Thyroid gland (tissue), 4 donors: ENCODE results near the gene SEC23IP. TPM values are rescaled to one million over a fixed set of nuclear protein-coding genes. Genes with fewer than 3 reads are reported as not detected.
"Not testable (repeated sequence)": the region's sequence is repeated elsewhere in the genome, so short reads cannot be mapped to it uniquely, and the experiment has no call there.

Experiments used
- DNase-seq, 2 donors: peaks; one replicate each; pipeline ENCODE4 v3.0.0-alpha.2; 2019
- H3K27ac ChIP-seq, 3 donors: fragments of 200-600 bp; sonication (generic); 1 replicate in 2 of 3; 2 replicates in 1 of 3; pipeline ENCODE4 v1.5.1; 2016 to 2019; ENCODE audit warnings: mild to moderate bottlenecking in 1 of 3, moderate library complexity in 1 of 3
- H3K27me3 ChIP-seq: fragments of 200-600 bp; sonication (generic); one replicate; pipeline ENCODE4 v1.5.1; 2019
- H3K36me3 ChIP-seq, 2 donors: fragments of 200-600 bp; sonication (generic); one replicate each; pipeline ENCODE4 v1.5.1; 2016 to 2019
- H3K4me1 ChIP-seq, 2 donors: fragments of 200-600 bp; sonication (generic); one replicate each; pipeline ENCODE4 v1.5.1; 2017 to 2019
- H3K4me3 ChIP-seq, 3 donors: fragments of 200-600 bp; sonication (generic); replicated peaks in 1 of 3; 1 replicate in 2 of 3; 2 replicates in 1 of 3; pipeline ENCODE4 v1.5.1; 2016; ENCODE audit warnings: mild to moderate bottlenecking in 1 of 3
- H3K9me3 ChIP-seq: fragments of 200-600 bp; sonication (generic); one replicate; pipeline ENCODE4 v1.5.1; 2017
- POLR2A ChIP-seq, 2 donors: fragments of 450-650 bp; IDR thresholded peaks; one replicate each; pipeline ENCODE4 v1.6.1; 2017; ENCODE audit warnings: antibody characterized with exemption in 2 of 2, mild to moderate bottlenecking in 2 of 2, moderate library complexity in 1 of 2
- WGBS, 2 donors: methylation state at CpG; one replicate each; pipeline ENCODE4 v1.1.5; 2017; 5-methylcytosine and 5-hydroxymethylcytosine counted together
- intact Hi-C: fragments of 100-400 bp; cut with DNase I; formaldehyde crosslinking; loops from one replicate; pipeline ENCODE4 v1.15.1; 2023
- total RNA-seq, 4 donors: library from RNA; depleted of rRNA; stranded (reverse); fragments of >200 nt; gene quantifications; one replicate each; pipeline ENCODE4 v1.2.3, GENCODE V29; 2016
- TF ChIP-seq, protein P1 (sequence below), 6 experiments: fragments of 200-600 bp in 3 of 6; fragments of 450-650 bp in 3 of 6; sonication (generic) in 3 of 6; IDR thresholded peaks; one replicate each; pipeline ENCODE4 v1.5.1; 2016 to 2019; ENCODE audit warnings: antibody characterized with exemption in 6 of 6, mild to moderate bottlenecking in 2 of 6, inconsistent platforms in 1 of 6, moderate library complexity in 1 of 6

Gene SEC23IP
- total RNA-seq, 4 donors from 2014 or later = 16.0 to 34.0 (median 32.7) TPM

DNA sequence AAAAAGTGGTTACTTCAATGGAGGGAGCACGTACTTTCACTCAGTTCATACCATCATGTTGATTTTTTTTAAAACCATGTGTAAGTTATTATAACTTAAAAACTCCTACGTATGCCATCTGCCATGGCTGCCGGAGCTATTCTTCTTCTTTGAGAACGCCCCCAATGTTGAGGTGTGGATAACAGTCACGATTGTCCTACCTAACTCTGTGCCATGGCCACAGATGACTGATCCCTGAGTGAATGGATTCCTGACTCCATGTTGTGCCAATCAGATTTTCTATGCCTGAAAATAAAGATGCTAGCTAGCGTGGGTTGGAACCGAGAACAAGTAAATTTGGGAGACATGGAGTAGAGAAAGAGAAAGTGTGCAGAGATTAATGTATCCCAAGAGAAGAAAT, 25.2 kb upstream of the SEC23IP start:
- Histone ChIP-seq H3K27me3 (no peaks in the 10 kb centered on the region), H3K4me3 (no peak overlapping the region), H3K4me1 (peaks cover 11 to 13% of the 10 kb centered on the region in 2 donors), H3K36me3 (no peaks in the 10 kb centered on the region), H3K9me3 (no peaks in the 10 kb centered on the region), H3K27ac (no peak overlapping the region)
- no peak for DNase-seq
- no peak for TF ChIP-seq POLR2A (IDR thresholded peaks at IDR 0.05)
- TF ChIP-seq, protein P1, sequence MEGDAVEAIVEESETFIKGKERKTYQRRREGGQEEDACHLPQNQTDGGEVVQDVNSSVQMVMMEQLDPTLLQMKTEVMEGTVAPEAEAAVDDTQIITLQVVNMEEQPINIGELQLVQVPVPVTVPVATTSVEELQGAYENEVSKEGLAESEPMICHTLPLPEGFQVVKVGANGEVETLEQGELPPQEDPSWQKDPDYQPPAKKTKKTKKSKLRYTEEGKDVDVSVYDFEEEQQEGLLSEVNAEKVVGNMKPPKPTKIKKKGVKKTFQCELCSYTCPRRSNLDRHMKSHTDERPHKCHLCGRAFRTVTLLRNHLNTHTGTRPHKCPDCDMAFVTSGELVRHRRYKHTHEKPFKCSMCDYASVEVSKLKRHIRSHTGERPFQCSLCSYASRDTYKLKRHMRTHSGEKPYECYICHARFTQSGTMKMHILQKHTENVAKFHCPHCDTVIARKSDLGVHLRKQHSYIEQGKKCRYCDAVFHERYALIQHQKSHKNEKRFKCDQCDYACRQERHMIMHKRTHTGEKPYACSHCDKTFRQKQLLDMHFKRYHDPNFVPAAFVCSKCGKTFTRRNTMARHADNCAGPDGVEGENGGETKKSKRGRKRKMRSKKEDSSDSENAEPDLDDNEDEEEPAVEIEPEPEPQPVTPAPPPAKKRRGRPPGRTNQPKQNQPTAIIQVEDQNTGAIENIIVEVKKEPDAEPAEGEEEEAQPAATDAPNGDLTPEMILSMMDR (IDR thresholded peaks at IDR 0.05) = no peak
- WGBS, 2 donors = 79 to 84% methylated on average over 7 of the region's 7 CpGs
- intact Hi-C loops = loop anchor here (5.0 to 10.0 kb wide), 3 partner anchors 35 to 263 kb away; no protein-coding TSS in a partner anchor

DNA sequence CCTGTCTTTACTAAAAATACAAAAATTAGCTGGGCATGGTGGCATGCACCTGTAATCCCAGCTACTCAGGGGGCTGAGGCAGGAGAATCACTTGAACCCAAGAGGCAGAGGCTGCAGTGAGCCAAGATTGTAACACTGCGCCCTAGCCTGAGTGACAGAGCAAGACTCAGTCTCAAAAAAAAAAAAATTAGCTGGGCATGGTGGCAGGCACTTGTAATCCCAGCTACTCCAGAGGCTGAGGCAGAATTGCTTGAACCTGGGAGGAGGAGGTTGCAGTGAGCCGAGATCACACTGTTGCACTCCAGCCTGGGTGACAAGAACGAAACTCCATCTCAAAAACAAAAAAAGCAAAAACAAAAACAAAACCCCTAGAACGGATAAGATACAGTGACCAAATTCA, 23.1 kb upstream of the SEC23IP start:
- H3K4me1 ChIP-seq = peaks cover 11 to 16% of the 10 kb centered on the region in 2 donors
- not testable (repeated sequence) for H3K27ac ChIP-seq, DNase-seq, H3K27me3 ChIP-seq, H3K36me3 ChIP-seq, H3K4me3 ChIP-seq, H3K9me3 ChIP-seq
- WGBS, 2 donors = 84 to 85% methylated on average over 4 of the region's 4 CpGs
- intact Hi-C loops = loop anchor here (5.0 to 10.0 kb wide), 3 partner anchors 33 to 265 kb away; no protein-coding TSS in a partner anchor

DNA sequence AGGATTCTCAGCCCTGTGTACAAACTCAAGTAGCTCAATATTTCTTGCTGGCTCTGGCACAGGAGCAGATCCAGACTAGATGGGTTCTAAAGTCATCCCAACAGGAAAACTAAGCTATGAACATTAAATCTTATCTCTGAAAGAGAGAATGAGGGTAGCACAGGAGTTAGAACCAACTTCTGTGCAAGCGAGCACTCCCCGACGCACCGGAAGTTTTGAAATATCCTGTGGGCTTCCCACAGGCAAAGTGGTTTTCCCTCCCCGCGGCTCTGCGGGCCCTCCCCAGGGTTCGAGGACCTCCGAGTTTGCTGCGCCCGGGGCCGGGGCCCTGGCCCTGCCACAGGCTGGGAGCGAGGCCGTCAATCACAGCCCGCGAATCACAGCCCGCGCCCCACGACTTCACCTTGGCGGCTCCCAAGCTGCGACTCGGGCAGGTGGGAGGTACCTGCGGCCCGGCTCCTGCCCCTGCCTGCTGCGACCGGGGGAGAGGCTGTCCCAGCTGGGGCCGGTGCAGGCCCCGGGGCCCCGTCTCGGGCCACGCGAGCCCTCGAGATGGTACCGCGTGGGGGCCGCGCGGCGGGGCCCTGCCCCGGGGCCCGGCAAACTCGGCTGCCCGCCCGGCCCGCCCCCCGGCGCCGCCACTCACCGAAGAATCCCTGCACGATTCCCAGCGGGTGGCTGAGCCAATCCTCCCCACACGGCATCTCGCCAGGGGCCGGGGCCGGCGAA, 20.5 kb upstream of the SEC23IP start:
- Histone ChIP-seq H3K27me3 (no peaks in the 10 kb centered on the region), H3K4me3 (peak overlapping the region; percentile 54 to 73 (median 59)), H3K9me3 (no peaks in the 10 kb centered on the region), H3K27ac (peak overlapping the region; percentile 68 to 86 (median 70)), H3K4me1 (peaks cover 11 to 16% of the 10 kb centered on the region in 2 donors), H3K36me3 (no peaks in the 10 kb centered on the region)
- 0 to 2% methylated on average over 6 to 19 of the region's 56 CpGs for WGBS, 2 donors
- peak; percentile 81 to 86 for DNase-seq
- intact Hi-C loops = no loop called here
- TF ChIP-seq, protein P1 (IDR thresholded peaks at IDR 0.05) = no peak
- peak in 1 of 2 donors; percentile 6 for TF ChIP-seq POLR2A (IDR thresholded peaks at IDR 0.05)

DNA sequence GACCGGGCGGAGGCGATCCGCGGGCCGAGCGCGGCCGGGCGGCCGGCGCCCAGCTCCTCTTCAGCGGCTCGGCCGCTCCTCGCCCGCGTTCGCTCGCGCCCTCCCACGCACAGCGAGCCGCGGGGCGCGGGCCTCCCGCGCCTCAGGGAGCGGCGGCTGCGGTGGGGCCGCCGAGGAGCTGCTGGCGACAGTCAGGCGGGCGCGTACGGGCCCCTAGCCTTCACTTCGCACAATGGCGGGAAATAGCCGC, 20.0 kb upstream of the SEC23IP start, which contains the start of gene MCMBP:
TSS of gene MCMBP (minus strand) at position 234 of the 250 bp plus-strand sequence. CDS start 259 bp downstream, outside the sequence.
- H3K4me1 ChIP-seq = peaks cover 11 to 16% of the 10 kb centered on the region in 2 donors
- H3K4me3 ChIP-seq = peak within 1 kb of the TSS; percentile 59 to 73 (median 64)
- DNase-seq = no peak
- 0% methylated on average over 31 of the region's 42 CpGs; no CpG with 5 or more reads in 1 of the 2 donors for WGBS, 2 donors
- intact Hi-C loops = no loop called here
- peak within 1 kb of the TSS; percentile 70 to 86 (median 78) for H3K27ac ChIP-seq
- peak in 1 of 2 donors; percentile 88 for TF ChIP-seq POLR2A (IDR thresholded peaks at IDR 0.05)
- TF ChIP-seq, protein P1 (IDR thresholded peaks at IDR 0.05) = no peak
- H3K36me3 ChIP-seq = no peaks in the 10 kb centered on the region
- no peaks in the 10 kb centered on the region for H3K27me3 ChIP-seq
- H3K9me3 ChIP-seq = no peaks in the 10 kb centered on the region

DNA sequence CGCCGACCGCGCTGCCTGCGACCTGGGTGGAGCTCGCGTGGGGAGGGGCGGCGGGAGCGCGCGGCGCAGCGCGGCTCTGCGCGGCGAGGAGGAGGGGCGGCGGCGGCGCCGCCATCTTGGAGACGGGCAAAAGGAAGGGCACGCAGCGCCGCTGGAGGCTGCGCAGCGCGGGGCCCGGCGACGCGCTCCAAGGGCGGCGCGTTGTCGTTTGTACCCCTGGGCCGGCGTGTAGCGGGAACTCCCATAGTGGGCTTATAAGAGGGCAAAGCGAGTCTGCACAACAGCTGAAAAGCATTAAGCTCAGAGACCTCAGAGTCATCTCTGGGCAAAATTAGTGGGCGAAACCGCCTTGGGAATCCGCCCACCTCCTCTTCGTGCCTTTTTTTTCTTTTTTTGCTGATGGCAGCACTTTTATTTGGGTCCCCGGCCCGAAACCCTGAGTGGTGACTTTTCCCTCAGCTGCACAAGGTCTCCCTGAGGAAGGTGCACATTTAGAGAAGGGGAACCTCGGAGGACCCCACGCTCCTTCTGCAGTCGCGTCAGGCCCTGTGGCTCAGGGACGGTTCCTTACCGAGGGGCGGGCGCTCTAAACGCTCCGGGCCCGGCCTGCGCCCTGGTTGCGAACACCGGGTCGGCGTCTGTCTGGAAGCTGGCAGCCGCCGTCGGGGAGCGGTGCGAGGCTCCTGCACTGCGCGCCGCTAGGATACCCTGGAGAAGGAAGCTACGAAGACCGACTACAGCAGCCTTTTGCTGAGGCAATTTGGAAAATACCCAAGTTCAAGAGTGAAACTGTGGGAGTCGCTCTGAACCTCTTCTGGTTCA, 19.5 kb upstream of the SEC23IP start:
- Histone ChIP-seq H3K27me3 (no peaks in the 10 kb centered on the region), H3K9me3 (no peaks in the 10 kb centered on the region), H3K36me3 (no peaks in the 10 kb centered on the region), H3K4me3 (peak overlapping the region; percentile 59 to 73 (median 64)), H3K27ac (peak overlapping the region; percentile 68 to 86 (median 78)), H3K4me1 (peaks cover 11 to 16% of the 10 kb centered on the region in 2 donors)
- intact Hi-C loops = no loop called here
- 0 to 1% methylated on average over 24 to 37 of the region's 75 CpGs for WGBS, 2 donors
- DNase-seq = peak; percentile 83 to 84
- peak in 1 of 2 donors; percentile 70 for TF ChIP-seq POLR2A (IDR thresholded peaks at IDR 0.05)
- TF ChIP-seq, protein P1 (IDR thresholded peaks at IDR 0.05) = no peak
